Neural cell (in vitro differentiated cells): ENCODE measurements around the gene DCTN5.

ENCODE experiments used
- CTCF ChIP-seq: fragments of 450-650 bp; IDR thresholded peaks from 2 replicates; pipeline ENCODE4 v1.5.1; 2014; ENCODE audit warnings: antibody characterized with exemption, mild to moderate bottlenecking, moderate library complexity; ENCODE audit not compliant: poor library complexity, severe bottlenecking
- EP300 ChIP-seq: fragments of 450-650 bp; conservative IDR thresholded peaks from 2 replicates; pipeline ENCODE4 v1.6.1; 2014; ENCODE audit warnings: antibody characterized with exemption, mild to moderate bottlenecking, moderate library complexity; ENCODE audit not compliant: poor library complexity, severe bottlenecking
- RAD21 ChIP-seq: fragments of 450-650 bp; conservative IDR thresholded peaks from 2 replicates; pipeline ENCODE4 v1.6.1; 2014; ENCODE audit warnings: antibody characterized with exemption, mild to moderate bottlenecking, moderate library complexity
- SMC3 ChIP-seq: fragments of 450-650 bp; conservative IDR thresholded peaks from 2 replicates; pipeline ENCODE4 v1.6.1; 2014; ENCODE audit warnings: antibody characterized with exemption, mild to moderate bottlenecking, moderate library complexity; ENCODE audit not compliant: poor library complexity

- no peak for TF ChIP-seq CTCF
- TF ChIP-seq EP300, result no peak
- no peak for TF ChIP-seq RAD21
- TF ChIP-seq SMC3, result no peak
Measured at GRCh38 chr16:23691483-23692189, 50.4 kb downstream of the DCTN5 start.
